AG09309 (cell line): ENCODE results near the gene IL1RAPL1.

Source experiments
- DNase-seq: peaks from one replicate; pipeline ENCODE4 v3.0.0-alpha.2; 2010; ENCODE audit warnings: low read depth
- H3K4me3 ChIP-seq: 2 replicates; pipeline ENCODE4 v1.5.1; 2011; ENCODE audit warnings: mild to moderate bottlenecking, low read depth, low read length, moderate library complexity; ENCODE audit not compliant: control insufficient read depth
- CTCF ChIP-seq: IDR thresholded peaks from 2 replicates; pipeline ENCODE4 v1.5.1; 2011; ENCODE audit warnings: mild to moderate bottlenecking, low read depth, low read length, inconsistent platforms; ENCODE audit not compliant: insufficient read depth, control insufficient read depth; ENCODE audit errors: missing control alignments

The IL1RAPL1 gene

GRCh38 chrX:29858714-29859113, 1271.5 kb downstream of the IL1RAPL1 start:
- H3K4me3 ChIP-seq = no peak overlapping the region
- DNase-seq = no peak
- no peak for TF ChIP-seq CTCF

DNA sequence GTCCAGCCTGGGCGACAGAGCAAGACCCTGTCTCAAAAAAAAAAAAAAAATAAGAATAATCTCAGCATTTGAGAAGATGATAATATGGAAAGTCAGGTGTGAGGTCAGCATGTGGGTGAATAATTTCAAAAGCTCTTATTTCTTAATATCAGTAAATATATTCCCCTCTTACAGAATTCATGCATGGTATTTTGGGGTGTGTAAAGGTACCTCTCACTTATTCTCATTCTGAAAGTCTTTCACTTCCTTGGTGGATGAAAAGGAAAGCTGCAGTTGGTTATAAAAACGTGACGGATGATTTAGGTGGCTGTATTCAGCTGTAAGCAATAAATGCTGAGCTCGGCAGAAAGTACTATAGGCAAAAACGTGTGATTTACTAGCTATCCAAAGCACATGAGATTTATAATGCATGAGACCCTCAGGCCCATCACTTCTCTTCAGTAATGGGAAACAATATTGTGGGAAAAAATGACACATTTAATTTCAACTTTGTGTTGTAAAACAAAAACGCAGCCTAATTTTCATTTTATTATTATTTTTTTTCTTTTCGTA, 1275.0 kb downstream of the IL1RAPL1 start:
- H3K4me3 ChIP-seq = no peak overlapping the region
- no peak for DNase-seq
- TF ChIP-seq CTCF = no peak

DNA sequence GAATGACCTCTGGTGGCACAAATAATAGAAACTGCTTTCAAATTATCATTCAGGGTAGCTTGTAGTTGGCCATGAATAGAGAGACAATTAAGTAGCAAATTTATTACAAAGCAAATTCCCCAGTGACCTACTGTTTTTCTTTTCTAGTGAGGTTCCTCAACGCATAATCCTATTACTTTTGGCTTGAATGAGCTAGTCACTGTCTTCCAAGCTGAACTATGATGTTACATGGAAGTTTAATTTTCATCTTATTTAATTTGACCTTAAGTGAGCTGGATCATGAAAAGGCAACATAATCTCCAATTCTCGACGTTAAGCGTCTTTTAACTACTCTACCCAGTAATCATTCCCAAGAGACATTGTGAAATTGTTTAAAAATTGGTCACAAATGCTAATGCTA, 1280.7 kb downstream of the IL1RAPL1 start:
- no peak for DNase-seq
- no peak overlapping the region for H3K4me3 ChIP-seq
- no peak for TF ChIP-seq CTCF

DNA sequence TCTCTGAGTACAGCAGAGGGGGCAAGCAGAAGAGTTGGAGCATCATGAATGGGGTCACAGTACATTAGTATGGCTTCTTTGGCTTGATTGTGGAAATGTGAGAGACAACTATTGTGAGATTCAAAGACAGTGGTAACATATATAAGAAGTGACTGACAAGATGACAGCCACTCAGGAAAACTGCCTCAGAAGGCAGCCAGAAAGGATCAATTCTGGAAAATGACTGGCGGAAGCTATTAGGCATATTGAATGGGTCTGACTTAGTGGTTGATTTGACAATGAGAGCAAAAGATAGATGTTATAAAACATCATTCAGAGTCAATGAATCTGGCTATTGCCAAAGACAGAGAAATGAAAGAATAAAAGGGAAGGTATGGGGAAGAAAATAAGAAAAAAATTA, 1282.6 kb downstream of the IL1RAPL1 start:
- TF ChIP-seq CTCF = no peak
- no peak overlapping the region for H3K4me3 ChIP-seq

GRCh38 chrX:29870608-29871007, 1283.4 kb downstream of the IL1RAPL1 start:
- no peak for DNase-seq
- TF ChIP-seq CTCF = no peak

More for the DNA sequence above, 1282.6 kb downstream of the IL1RAPL1 start:
- no peak for DNase-seq

DNA sequence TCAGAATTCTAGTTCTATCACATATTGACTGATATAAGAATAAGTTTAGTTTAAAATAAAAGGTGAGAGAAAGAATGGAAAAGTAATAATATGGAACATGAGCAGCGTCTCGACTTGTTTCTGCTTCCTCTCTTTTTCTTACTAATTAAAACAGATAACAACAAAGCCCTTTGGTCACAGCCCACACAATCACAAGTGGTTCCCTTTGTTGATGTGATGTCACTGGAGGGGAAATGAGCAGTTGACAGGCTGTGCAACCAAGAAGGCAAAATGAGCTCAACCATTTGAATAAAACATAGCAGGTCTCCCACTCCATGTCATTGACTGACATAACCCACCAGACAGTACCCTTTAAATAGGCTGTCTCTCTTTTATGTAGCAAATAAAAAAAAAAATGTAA, 1285.6 kb downstream of the IL1RAPL1 start:
- no peak for DNase-seq
- TF ChIP-seq CTCF = no peak

More at GRCh38 chrX:29870608-29871007, 1283.4 kb downstream of the IL1RAPL1 start:
- H3K4me3 ChIP-seq = no peak overlapping the region

DNA sequence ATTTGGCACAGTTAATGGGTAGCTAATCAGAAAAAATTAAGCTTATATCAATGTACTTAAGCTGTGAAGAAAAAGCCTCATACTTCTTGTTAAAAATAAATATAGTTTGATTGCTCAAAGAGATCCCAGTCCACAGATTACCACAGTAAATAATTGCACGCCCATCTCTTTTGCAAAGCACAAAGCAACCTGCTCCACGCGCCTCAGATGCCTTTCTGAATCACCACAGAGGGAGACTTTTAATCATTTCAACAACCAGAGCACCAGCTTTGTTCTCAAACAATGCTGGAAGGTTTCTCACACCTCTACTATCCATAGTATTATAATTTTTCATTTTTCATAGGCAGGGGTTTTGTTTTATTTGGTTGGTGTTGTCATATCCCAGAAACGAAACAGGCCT, 1289.5 kb downstream of the IL1RAPL1 start:
- DNase-seq = no peak
- H3K4me3 ChIP-seq = no peak overlapping the region
- TF ChIP-seq CTCF = no peak

More for the DNA sequence above, 1285.6 kb downstream of the IL1RAPL1 start:
- H3K4me3 ChIP-seq = no peak overlapping the region
